ENCODE data around the gene HSP90AB1. TPM values are rescaled to one million over a fixed set of nuclear protein-coding genes. Genes with fewer than 3 reads are reported as not detected.
A peak's percentile ranks its signal among the peaks of the same experiment; 100 is the strongest.

The HSP90AB1 gene
- 1,000 to 10,000 TPM; 3,050 to 3,190 (median 3,088) TPM for total RNA-seq

GRCh38 chr6:44246663-44247337 lies at the start of gene HSP90AB1:
HSP90AB1 (plus strand) TSS chr6:44247101; CDS start chr6:44248630, 1,529 bp downstream.
- Mint-ChIP-seq H3K27me3 (ENCODE audit: low read depth) (no peaks in the 10 kb centered on the region), H3K36me3 (ENCODE audit: insufficient read depth) (peaks cover 44% of the 10 kb centered on the region), H3K4me1 (ENCODE audit: low read depth) (peaks cover 40% of the 10 kb centered on the region), H3K9me3 (no peaks in the 10 kb centered on the region), H3K4me3 (peak within 1 kb of the TSS; percentile 99)
- ATAC-seq (peak; percentile 75 to 77), DNase-seq (peak; percentile 97)

GRCh38 chr6:44198684-44199083 lies 48.2 kb upstream of the HSP90AB1 start:
- no peak overlapping the region for H3K4me3 Mint-ChIP-seq
- no peaks in the 10 kb centered on the region for H3K9me3 Mint-ChIP-seq
- ATAC-seq (no peak), DNase-seq (no peak)
- no peaks in the 10 kb centered on the region for H3K36me3 Mint-ChIP-seq (ENCODE audit: insufficient read depth)
- peaks cover 8% of the 10 kb centered on the region for H3K27me3 Mint-ChIP-seq (ENCODE audit: low read depth)
- no peaks in the 10 kb centered on the region for H3K4me1 Mint-ChIP-seq (ENCODE audit: low read depth)

GRCh38 chr6:44199883-44200282 lies 47.0 kb upstream of the HSP90AB1 start:
- DNase-seq (no peak), ATAC-seq (no peak)
- Mint-ChIP-seq H3K4me3 (no peak overlapping the region), H3K4me1 (ENCODE audit: low read depth) (no peaks in the 10 kb centered on the region), H3K9me3 (no peaks in the 10 kb centered on the region), H3K27me3 (ENCODE audit: low read depth) (peaks cover 8% of the 10 kb centered on the region), H3K36me3 (ENCODE audit: insufficient read depth) (no peaks in the 10 kb centered on the region)

- ATAC-seq: no peak
- Mint-ChIP-seq H3K4me1 (ENCODE audit: low read depth) (no peaks in the 10 kb centered on the region), H3K27me3 (ENCODE audit: low read depth) (peaks cover 8% of the 10 kb centered on the region), H3K4me3 (no peak overlapping the region), H3K9me3 (no peaks in the 10 kb centered on the region), H3K36me3 (ENCODE audit: insufficient read depth) (no peaks in the 10 kb centered on the region)
- DNase-seq: no peak
Measured at GRCh38 chr6:44201200-44201599, 45.7 kb upstream of the HSP90AB1 start.

- no peaks in the 10 kb centered on the region for H3K36me3 Mint-ChIP-seq (ENCODE audit: insufficient read depth)
- no peaks in the 10 kb centered on the region for H3K9me3 Mint-ChIP-seq
- DNase-seq (no peak), ATAC-seq (no peak)
- H3K4me1 Mint-ChIP-seq (ENCODE audit: low read depth): no peaks in the 10 kb centered on the region
- H3K4me3 Mint-ChIP-seq: no peak overlapping the region
- peaks cover 8% of the 10 kb centered on the region for H3K27me3 Mint-ChIP-seq (ENCODE audit: low read depth)
Measured at GRCh38 chr6:44201638-44202303, 45.1 kb upstream of the HSP90AB1 start.

GRCh38 chr6:44202332-44202971 lies 44.4 kb upstream of the HSP90AB1 start:
- Mint-ChIP-seq H3K9me3 (no peaks in the 10 kb centered on the region), H3K36me3 (ENCODE audit: insufficient read depth) (no peaks in the 10 kb centered on the region), H3K4me3 (no peak overlapping the region), H3K4me1 (ENCODE audit: low read depth) (no peaks in the 10 kb centered on the region), H3K27me3 (ENCODE audit: low read depth) (peaks cover 8% of the 10 kb centered on the region)
- ATAC-seq (no peak), DNase-seq (no peak)

- ATAC-seq: no peak
- no peak for DNase-seq
- H3K36me3 Mint-ChIP-seq (ENCODE audit: insufficient read depth): no peaks in the 10 kb centered on the region
- H3K9me3 Mint-ChIP-seq: no peaks in the 10 kb centered on the region
- no peak overlapping the region for H3K4me3 Mint-ChIP-seq
- peaks cover 8% of the 10 kb centered on the region for H3K27me3 Mint-ChIP-seq (ENCODE audit: low read depth)
- no peaks in the 10 kb centered on the region for H3K4me1 Mint-ChIP-seq (ENCODE audit: low read depth)
Measured at GRCh38 chr6:44202972-44203750, 43.7 kb upstream of the HSP90AB1 start.

- DNase-seq: no peak
- Mint-ChIP-seq H3K4me1 (ENCODE audit: low read depth) (no peaks in the 10 kb centered on the region), H3K9me3 (no peaks in the 10 kb centered on the region), H3K4me3 (no peak overlapping the region), H3K36me3 (ENCODE audit: insufficient read depth) (no peaks in the 10 kb centered on the region), H3K27me3 (ENCODE audit: low read depth) (peaks cover 8% of the 10 kb centered on the region)
- no peak for ATAC-seq
Measured at GRCh38 chr6:44203955-44204354, 42.9 kb upstream of the HSP90AB1 start.

GRCh38 chr6:44207966-44208365 lies 38.9 kb upstream of the HSP90AB1 start:
- Mint-ChIP-seq H3K27me3 (ENCODE audit: low read depth) (no peaks in the 10 kb centered on the region), H3K4me1 (ENCODE audit: low read depth) (no peaks in the 10 kb centered on the region), H3K36me3 (ENCODE audit: insufficient read depth) (no peaks in the 10 kb centered on the region), H3K4me3 (no peak overlapping the region), H3K9me3 (no peaks in the 10 kb centered on the region)
- DNase-seq (no peak), ATAC-seq (no peak)

GRCh38 chr6:44211284-44211683 lies 35.6 kb upstream of the HSP90AB1 start:
- no peaks in the 10 kb centered on the region for H3K4me1 Mint-ChIP-seq (ENCODE audit: low read depth)
- ATAC-seq (no peak), DNase-seq (no peak)
- no peak overlapping the region for H3K4me3 Mint-ChIP-seq
- H3K36me3 Mint-ChIP-seq (ENCODE audit: insufficient read depth): no peaks in the 10 kb centered on the region
- H3K9me3 Mint-ChIP-seq: no peaks in the 10 kb centered on the region
- peaks cover 3% of the 10 kb centered on the region for H3K27me3 Mint-ChIP-seq (ENCODE audit: low read depth)

GRCh38 chr6:44214307-44214706 lies 32.6 kb upstream of the HSP90AB1 start:
- DNase-seq (no peak), ATAC-seq (no peak)
- peaks cover 16% of the 10 kb centered on the region for H3K27me3 Mint-ChIP-seq (ENCODE audit: low read depth)
- no peaks in the 10 kb centered on the region for H3K9me3 Mint-ChIP-seq
- H3K36me3 Mint-ChIP-seq (ENCODE audit: insufficient read depth): no peaks in the 10 kb centered on the region
- H3K4me1 Mint-ChIP-seq (ENCODE audit: low read depth): peaks cover 8% of the 10 kb centered on the region
- H3K4me3 Mint-ChIP-seq: no peak overlapping the region

GRCh38 chr6:44216677-44217331 lies 30.1 kb upstream of the HSP90AB1 start, which contains the start of gene MYMX:
MYMX (plus strand) TSS chr6:44216926; CDS start chr6:44217472, 546 bp downstream.
- H3K27me3 Mint-ChIP-seq (ENCODE audit: low read depth): peaks cover 20% of the 10 kb centered on the region
- no peak within 1 kb of the TSS for H3K4me3 Mint-ChIP-seq
- no peaks in the 10 kb centered on the region for H3K9me3 Mint-ChIP-seq
- ATAC-seq (no peak), DNase-seq (no peak)
- H3K4me1 Mint-ChIP-seq (ENCODE audit: low read depth): peaks cover 14% of the 10 kb centered on the region
- H3K36me3 Mint-ChIP-seq (ENCODE audit: insufficient read depth): no peaks in the 10 kb centered on the region

GRCh38 chr6:44217332-44218143 lies 29.4 kb upstream of the HSP90AB1 start:
- DNase-seq: no peak
- Mint-ChIP-seq H3K9me3 (no peaks in the 10 kb centered on the region), H3K4me1 (ENCODE audit: low read depth) (peaks cover 18% of the 10 kb centered on the region), H3K36me3 (ENCODE audit: insufficient read depth) (no peaks in the 10 kb centered on the region), H3K4me3 (no peak overlapping the region), H3K27me3 (ENCODE audit: low read depth) (peaks cover 20% of the 10 kb centered on the region)
- ATAC-seq: no peak
